ENCODE results near the gene YTHDC1. TPM values are rescaled to one million over a fixed set of nuclear protein-coding genes. Genes with fewer than 3 reads are reported as not detected.

The YTHDC1 gene
- total and polyA plus RNA-seq, 2 experiments from 2014 or later = 72.3 to 144 TPM

GRCh38 chr4:68310651-68311247 is 39.1 kb downstream of the YTHDC1 start (continued):
- TF ChIP-seq REST (IDR thresholded peaks at IDR 0.05; ENCODE audit: unreplicated experiment) = no peak
- no peak for TF ChIP-seq EZH2 (IDR thresholded peaks at IDR 0.05; ENCODE audit: low read depth, unreplicated experiment)

GRCh38 chr4:68304731-68305130 is 45.2 kb downstream of the YTHDC1 start:
- no peak overlapping the region for H3K27ac ChIP-seq (ENCODE audit: low read depth)
- Mint-ChIP-seq H3K4me3 (no peak overlapping the region), H3K36me3 (ENCODE audit: low read depth) (no peaks in the 10 kb centered on the region), H3K27me3 (ENCODE audit: insufficient read depth, low read depth, poor library complexity) (peaks cover 2% of the 10 kb centered on the region), H3K4me1 (no peaks in the 10 kb centered on the region), H3K27ac (no peak overlapping the region), H3K9me3 (no peaks in the 10 kb centered on the region)
- no peaks in the 10 kb centered on the region for H3K27me3 ChIP-seq (ENCODE audit: insufficient read depth)
- no peaks in the 10 kb centered on the region for H3K36me3 ChIP-seq (ENCODE audit: insufficient read depth)
- TF ChIP-seq REST (IDR thresholded peaks at IDR 0.05; ENCODE audit: unreplicated experiment) (peak; percentile 81), POLR2AphosphoS5 (IDR thresholded peaks at IDR 0.05; ENCODE audit: low read depth) (no peak)
- ATAC-seq = no peak
- no peak overlapping the region for H3K4me2 ChIP-seq
- H3K79me2 ChIP-seq (replicated peaks; ENCODE audit: insufficient read depth) = no peaks in the 10 kb centered on the region
- no peaks in the 10 kb centered on the region for H3F3A ChIP-seq (replicated peaks; ENCODE audit: low read depth)
- H3K4me1 ChIP-seq (ENCODE audit: insufficient read depth) = no peaks in the 10 kb centered on the region
- no peak for DNase-seq (ENCODE audit: low spot score)
- H4K20me1 ChIP-seq (replicated peaks; ENCODE audit: insufficient read depth) = no peaks in the 10 kb centered on the region
- H3K4me3 ChIP-seq = no peak overlapping the region
- H3K9me2 ChIP-seq (ENCODE audit: insufficient read depth) = no peaks in the 10 kb centered on the region
- H2AFZ ChIP-seq = no peak overlapping the region
